ENCODE measurements around the gene STMN3.
A peak's percentile ranks its signal among the peaks of the same experiment; 100 is the strongest.

Gene STMN3

GRCh38 chr20:63653041-63653973, at the start of gene STMN3:
STMN3 (minus strand) TSS chr20:63653424; CDS start chr20:63653345, 79 bp downstream.
- peak; percentile 29 to 87 for DNase-seq

- DNase-seq = no peak
Measured at GRCh38 chr20:63702036-63702665, 48.9 kb upstream of the STMN3 start.

GRCh38 chr20:63701329-63702035, 48.3 kb upstream of the STMN3 start:
- no peak for DNase-seq

GRCh38 chr20:63701051-63701328, 47.8 kb upstream of the STMN3 start:
- no peak for DNase-seq

- no peak for DNase-seq
Measured at GRCh38 chr20:63700199-63701050, 47.2 kb upstream of the STMN3 start.

DNA sequence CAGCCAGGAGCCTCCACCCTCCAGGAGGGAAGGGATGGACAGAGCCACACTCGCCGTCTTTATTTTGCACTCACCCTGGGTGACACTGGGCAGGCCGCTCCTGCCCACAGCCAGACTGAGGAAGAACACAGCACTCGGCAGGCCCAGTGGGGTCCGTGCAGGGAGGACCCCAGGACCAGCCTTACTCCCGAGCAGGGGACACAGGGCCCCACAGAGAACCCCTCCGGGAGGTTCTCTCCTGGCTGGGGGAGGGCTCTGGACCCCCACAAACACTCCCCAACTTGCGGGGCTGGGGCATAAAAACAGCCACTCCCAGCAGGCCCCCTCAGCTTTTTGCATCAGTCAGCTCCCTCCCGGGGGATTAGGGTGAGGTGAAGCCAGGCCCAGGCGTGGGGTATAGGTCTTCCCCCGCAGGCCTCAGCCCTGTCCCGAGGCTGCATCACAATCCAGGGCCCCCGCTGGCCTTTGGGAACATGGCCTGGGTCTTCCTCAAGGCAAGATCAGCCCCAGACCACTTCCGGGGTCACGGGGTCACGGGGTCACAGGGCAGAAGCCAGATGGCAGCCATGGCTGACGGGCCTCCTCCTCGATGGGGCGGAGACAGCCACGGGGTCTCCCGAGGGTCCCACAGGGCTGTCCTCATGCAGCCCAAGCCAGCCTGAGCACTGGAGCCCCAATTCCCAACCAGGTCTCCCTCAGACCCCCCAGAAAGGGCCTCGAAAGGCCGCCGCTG, 46.4 kb upstream of the STMN3 start:
- DNase-seq = no peak

GRCh38 chr20:63698739-63699465, 45.7 kb upstream of the STMN3 start:
- no peak for DNase-seq

- DNase-seq = no peak
Measured at GRCh38 chr20:63697868-63698545, 44.8 kb upstream of the STMN3 start.

- DNase-seq = no peak
Measured at GRCh38 chr20:63697357-63697867, 44.2 kb upstream of the STMN3 start.

GRCh38 chr20:63696628-63697356, 43.6 kb upstream of the STMN3 start, which contains the start of gene TNFRSF6B:
TNFRSF6B (plus strand) TSS chr20:63696652; CDS start chr20:63696768, 116 bp downstream.
- no peak for DNase-seq

- DNase-seq = peak in 1 of 2 donors; percentile 52
Measured at GRCh38 chr20:63696306-63696627, 43.0 kb upstream of the STMN3 start.

- DNase-seq = no peak
Measured at GRCh38 chr20:63695424-63696305, 42.4 kb upstream of the STMN3 start.

- DNase-seq = no peak
Measured at GRCh38 chr20:63694584-63695423, 41.6 kb upstream of the STMN3 start.

DNA sequence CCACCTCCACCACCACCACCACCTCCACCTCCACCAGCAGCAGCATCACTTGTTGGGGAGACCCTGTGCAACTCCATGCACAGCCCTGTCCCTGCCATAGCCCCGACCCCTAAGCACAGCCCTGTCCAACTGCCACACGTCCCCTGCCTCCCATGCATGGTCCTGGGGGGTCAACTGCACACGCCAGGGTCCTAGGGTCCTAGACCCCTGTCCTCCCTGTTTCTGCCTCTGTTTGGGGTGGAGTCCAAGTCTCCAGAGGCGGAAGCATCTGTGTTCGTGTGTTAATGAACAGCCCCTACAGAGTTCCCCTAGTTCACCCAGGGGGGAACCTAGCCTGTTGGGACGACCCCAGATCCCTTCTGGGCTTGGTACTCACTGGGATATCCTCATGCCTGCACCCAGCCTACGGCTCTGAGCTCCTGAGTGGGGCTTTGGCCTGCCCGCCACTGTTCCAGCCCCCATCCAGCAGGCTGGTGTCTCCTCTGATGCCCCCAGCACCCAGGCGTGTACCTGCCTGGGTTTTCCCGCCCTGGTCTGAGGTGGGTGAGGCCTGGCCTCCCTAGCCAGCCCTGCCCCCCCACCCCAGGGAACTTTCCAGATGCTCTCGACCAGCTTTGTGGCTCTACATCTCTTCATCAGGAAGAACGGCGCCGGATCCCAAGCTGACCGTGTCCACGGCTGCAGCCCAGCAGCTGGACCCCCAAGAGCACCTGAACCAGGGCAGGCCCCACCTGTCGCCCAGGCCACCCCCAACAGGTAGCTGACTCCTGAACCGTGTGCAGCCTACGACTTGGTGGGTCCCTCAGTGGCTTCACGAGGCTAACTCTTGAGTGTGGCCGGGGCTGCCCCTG, 40.7 kb upstream of the STMN3 start:
- DNase-seq = no peak

DNA sequence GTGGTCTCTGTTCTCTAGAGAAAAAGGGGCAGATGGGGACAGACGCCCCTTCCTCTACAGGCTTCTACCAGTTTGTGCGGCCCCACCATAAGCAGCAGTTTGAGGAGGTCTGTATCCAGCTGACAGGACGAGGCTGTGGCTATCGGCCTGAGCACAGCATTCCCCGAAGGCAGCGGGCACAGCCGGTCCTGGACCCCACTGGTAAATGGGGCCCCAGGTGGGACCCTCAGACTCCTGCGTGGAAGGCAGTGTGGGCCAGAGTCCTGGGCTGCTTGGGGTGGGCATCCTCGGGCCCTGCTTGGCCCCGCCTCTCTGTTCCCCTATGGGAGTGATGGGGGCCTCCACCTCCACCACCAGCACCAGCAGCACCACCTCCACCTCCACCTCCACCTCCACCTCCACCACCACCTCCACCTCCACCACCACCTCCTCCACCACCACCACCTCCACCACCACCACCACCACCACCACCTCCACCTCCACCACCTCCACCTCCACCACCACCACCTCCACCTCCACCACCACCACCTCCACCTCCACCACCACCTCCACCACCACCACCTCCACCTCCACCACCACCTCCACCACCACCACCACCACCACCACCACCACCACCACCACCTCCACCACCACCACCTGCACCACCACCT, 40.0 kb upstream of the STMN3 start:
- no peak for DNase-seq

- DNase-seq = no peak
Measured at GRCh38 chr20:63692436-63693082, 39.3 kb upstream of the STMN3 start.

Data from bone marrow (tissue), 2 donors.